HG03196 (cell line): ENCODE results near the gene AP1G2.

Experiments
- ATAC-seq: cut with Tn5 transposase; IDR thresholded peaks from one replicate; pipeline ENCODE4 v1.9.1; 2021; ENCODE audit not compliant: unreplicated experiment

AP1G2 gene

GRCh38 chr14:23558346-23559009, 9.1 kb downstream of the AP1G2 start:
- ATAC-seq: no peak

GRCh38 chr14:23557946-23558345, 9.6 kb downstream of the AP1G2 start:
- ATAC-seq: no peak

DNA sequence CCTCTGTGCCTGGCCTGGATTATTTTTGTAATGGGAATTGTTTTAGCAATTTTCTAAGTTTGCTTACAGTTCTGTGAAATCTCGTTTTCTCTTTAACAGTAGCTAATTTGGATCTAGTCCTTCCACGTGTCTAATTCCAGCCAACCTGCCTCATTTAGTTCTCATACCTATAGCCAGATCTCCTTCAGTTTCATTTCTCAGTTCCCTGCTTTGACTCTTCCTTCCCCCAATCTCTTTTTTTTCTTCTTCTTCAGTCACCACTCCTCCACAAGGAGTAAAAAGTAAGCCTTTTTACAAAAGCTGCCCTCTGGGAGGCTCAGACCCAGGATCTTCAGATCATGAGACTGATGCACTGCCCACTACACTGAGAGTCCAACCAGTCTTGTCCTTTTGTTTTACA, 10.1 kb downstream of the AP1G2 start:
- no peak for ATAC-seq

GRCh38 chr14:23556700-23557440, 10.7 kb downstream of the AP1G2 start:
- no peak for ATAC-seq

- ATAC-seq: peak; percentile 88
Measured at GRCh38 chr14:23555882-23556699, 11.5 kb downstream of the AP1G2 start, which contains the start of gene THTPA. Gene THTPA, plus strand, starts transcription at chr14:23556271. Its CDS starts 487 bp downstream, at chr14:23556758.

DNA sequence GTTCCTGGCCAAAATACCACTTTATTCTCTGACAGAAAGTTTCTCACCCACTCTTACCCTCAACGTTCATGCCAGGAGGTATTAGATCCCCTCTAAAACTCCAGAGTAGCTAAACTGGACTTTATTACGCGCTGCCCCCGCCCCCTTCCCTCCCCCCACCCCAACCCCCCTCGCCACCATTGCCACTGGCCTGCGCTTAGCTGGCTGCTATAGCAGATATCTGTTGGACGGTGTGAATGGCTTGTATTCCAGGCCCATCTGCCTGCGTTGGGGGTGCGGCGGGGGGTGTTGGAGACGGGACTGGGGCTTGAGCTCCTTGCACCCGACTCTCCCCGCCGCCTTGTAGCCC, 12.1 kb downstream of the AP1G2 start:
- no peak for ATAC-seq

- ATAC-seq: peak; percentile 55
Measured at GRCh38 chr14:23551266-23552028, 16.1 kb downstream of the AP1G2 start, which contains the start of gene ZFHX2. Gene ZFHX2, minus strand, starts transcription at chr14:23551765. Its CDS starts 16,440 bp downstream, at chr14:23535325.

GRCh38 chr14:23550812-23551265, 16.8 kb downstream of the AP1G2 start:
- ATAC-seq: no peak

- ATAC-seq: no peak
Measured at GRCh38 chr14:23550131-23550811, 17.3 kb downstream of the AP1G2 start.

GRCh38 chr14:23548351-23549318, 19.0 kb downstream of the AP1G2 start:
- ATAC-seq: no peak

DNA sequence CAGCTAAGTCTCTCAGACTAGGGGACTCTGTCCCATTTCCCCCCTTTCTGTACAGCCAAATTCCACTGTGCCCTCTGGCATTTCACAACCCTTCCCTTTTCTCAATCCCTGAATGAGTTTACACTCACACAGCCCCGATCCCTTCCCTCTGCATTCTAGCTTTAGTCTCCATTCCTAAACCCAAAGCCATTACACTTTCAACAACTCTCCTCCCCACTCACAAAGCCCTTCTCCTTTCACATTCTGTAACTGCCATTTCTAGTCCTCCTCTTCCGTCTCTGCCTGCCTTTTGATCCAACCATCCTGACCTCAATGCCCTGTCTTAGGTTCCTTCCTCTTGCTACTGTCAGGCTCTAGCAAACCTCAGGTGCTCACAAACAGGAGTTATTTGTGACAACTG, 19.7 kb downstream of the AP1G2 start:
- ATAC-seq: no peak

DNA sequence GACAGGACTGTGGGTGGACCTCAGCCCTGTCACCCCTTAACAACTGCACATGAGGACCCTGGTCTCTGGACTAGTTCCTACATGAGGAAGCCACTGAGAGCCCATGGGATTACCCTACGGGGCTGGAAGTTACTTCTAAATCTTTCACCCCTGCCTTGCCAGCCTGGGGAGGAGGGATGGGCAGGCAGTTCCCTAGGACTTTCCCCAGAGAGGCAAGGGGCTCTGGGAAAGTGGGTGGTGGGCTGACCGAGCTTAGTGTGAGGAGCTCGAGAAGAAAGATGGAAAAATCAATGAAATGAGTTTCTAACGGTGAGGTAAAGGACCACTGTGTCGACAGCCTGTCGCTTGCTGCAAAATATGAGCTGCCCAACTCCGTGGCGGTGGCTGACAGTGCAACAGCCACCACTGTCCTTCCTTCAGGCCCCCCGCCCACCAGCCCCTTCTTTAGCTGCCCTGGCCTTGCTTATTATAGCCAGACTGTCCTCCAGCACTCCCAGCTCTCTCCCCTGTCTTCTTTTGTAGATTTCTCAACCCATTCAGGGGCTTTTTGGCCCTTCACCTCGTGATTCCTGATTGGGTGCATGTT, 21.0 kb downstream of the AP1G2 start:
- no peak for ATAC-seq

- no peak for ATAC-seq
Measured at GRCh38 chr14:23545740-23546365, 21.7 kb downstream of the AP1G2 start.

DNA sequence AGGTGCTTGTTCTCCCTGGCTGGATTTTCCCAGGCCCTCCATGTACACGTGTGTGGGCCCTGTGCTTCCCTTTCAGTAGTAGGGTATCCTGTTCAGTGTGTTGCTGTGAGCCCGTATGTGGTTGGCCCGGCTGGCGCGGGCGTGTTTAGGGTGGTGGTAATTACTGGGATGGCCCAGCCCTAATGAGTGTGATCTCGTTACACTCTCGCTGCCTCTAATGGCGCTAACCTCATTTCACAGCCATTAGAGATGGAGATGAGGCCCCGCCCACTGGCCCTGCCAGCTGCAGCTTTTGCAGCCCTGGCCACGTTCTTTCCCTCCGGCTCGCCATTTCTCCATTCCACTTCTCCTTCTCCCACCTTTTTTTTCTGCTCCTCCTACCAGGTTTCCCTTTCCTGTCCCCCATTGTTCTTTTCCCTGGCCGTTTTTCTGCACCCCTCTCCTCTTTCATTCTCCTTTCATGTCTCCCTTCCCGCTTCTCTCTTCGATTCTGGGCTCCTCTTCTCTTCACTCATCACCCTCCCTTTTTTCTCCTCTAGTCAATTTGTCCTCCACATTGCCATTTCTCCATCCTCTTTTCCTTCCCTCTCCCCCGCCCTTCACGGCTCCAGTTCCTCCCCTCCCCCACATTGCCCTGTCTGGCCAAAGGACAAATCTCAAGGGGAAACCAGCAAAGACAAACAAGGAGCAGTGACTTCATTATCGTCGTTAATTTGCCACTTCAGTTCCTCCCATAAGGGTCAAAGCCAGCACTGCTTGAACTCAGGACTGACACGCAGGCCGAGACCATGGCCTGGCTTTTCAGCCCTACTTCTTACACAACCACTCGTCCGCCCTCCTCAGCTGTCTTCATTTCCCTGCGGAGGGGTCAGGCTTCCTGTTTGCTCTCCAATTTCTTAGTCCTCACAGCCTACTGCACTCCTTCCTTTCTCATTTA, 22.8 kb downstream of the AP1G2 start:
- ATAC-seq: no peak

GRCh38 chr14:23543403-23543802, 24.2 kb downstream of the AP1G2 start:
- ATAC-seq: no peak

DNA sequence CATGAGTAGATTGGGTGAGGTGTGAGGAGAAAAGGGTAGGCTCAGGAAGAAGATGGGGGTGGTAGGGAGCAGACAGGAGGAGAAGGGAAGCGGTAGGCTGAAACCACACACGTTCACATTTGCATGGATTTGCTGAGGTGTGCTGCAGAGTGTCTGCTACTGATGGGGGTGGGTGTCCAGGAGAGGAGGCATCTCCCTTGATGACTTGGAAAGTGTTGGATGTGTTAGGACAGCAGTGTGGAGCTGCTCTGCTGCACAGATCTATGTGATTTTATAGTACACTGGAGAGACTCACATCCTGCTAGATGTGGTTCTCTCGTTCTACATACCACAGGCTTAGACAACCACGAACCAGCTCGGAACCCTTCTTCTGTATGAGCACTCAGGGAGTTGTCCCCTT, 25.3 kb downstream of the AP1G2 start:
- ATAC-seq: no peak

DNA sequence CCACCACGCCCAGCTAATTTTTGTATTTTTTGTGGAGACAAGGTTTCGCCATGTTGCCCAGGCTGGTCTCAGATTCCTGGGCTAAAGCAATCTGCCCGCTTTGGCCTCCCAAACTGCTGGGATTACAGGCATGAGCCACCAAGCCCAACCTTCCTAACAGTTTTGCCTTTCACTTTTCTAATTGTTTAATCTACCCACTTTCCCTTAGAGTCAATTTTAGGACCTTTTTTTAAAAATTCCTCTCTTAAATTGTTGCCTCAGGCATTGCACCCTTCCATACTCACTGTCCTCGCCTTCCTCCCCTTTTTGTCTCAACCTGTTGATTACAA, 27.5 kb downstream of the AP1G2 start:
- ATAC-seq: no peak
